ENCODE results near the gene WDFY4. TPM values are rescaled to one million over a fixed set of nuclear protein-coding genes. Genes with fewer than 3 reads are reported as not detected.

Gene WDFY4
- total and polyA plus RNA-seq, 4 donors, result 4.6 to 26.9 (median 13.5) TPM

GRCh38 chr10:48800007-48800675 is 115.5 kb downstream of the WDFY4 start:
- WGBS, 2 donors, result 73 to 75% methylated on average over 12 of the region's 12 CpGs
- DNase-seq (no peak), ATAC-seq (ENCODE audit: insufficient read depth, low FRiP score) (no peak)
- Histone ChIP-seq H3K9me3 (ENCODE audit: control insufficient read depth in 4 of 4, insufficient read depth in 3 of 4, low read length in 3 of 4) (peaks cover 0 to 6% (median under 1%) of the 10 kb centered on the region in 4 donors), H3K4me3 (no peak overlapping the region), H3K27ac (ENCODE audit: low read depth in 1 of 2, low read length in 1 of 2) (peak overlapping the region; percentile 24 to 43), H3K27me3 (ENCODE audit: control insufficient read depth in 3 of 3, insufficient read depth in 3 of 3, low read length in 2 of 3) (peaks cover 0 to under 1% (median 0%) of the 10 kb centered on the region in 3 donors), H3K36me3 (ENCODE audit: control insufficient read depth in 4 of 4, insufficient read depth in 4 of 4, low read length in 4 of 4) (no peaks in the 10 kb centered on the region), H3K9ac (ENCODE audit: insufficient read depth in 1 of 2, low read length in 2 of 2) (no peak overlapping the region), H3K4me1 (ENCODE audit: control insufficient read depth in 5 of 5, insufficient read depth in 5 of 5, low read length in 5 of 5) (peaks cover 0 to 15% (median 5%) of the 10 kb centered on the region in 5 donors)
- no peak for TF ChIP-seq CTCF (IDR thresholded peaks at IDR 0.05; ENCODE audit: control extremely low read depth, extremely low read depth)

- H3K4me3 ChIP-seq, result no peak overlapping the region
- H3K9ac ChIP-seq (ENCODE audit: insufficient read depth in 1 of 2, low read length in 2 of 2), result no peak overlapping the region
- H3K27me3 ChIP-seq (ENCODE audit: control insufficient read depth in 3 of 3, insufficient read depth in 3 of 3, low read length in 2 of 3), result no peaks in the 10 kb centered on the region
- no peaks in the 10 kb centered on the region for H3K36me3 ChIP-seq (ENCODE audit: control insufficient read depth in 4 of 4, insufficient read depth in 4 of 4, low read length in 4 of 4)
- DNase-seq (no peak), ATAC-seq (ENCODE audit: insufficient read depth, low FRiP score) (no peak)
- H3K9me3 ChIP-seq (ENCODE audit: control insufficient read depth in 4 of 4, insufficient read depth in 3 of 4, low read length in 3 of 4), result peaks cover 0 to 3% (median under 1%) of the 10 kb centered on the region in 4 donors
- no peak for TF ChIP-seq CTCF (IDR thresholded peaks at IDR 0.05; ENCODE audit: control extremely low read depth, extremely low read depth)
- no peak overlapping the region for H3K27ac ChIP-seq (ENCODE audit: low read depth in 1 of 2, low read length in 1 of 2)
- H3K4me1 ChIP-seq (ENCODE audit: control insufficient read depth in 5 of 5, insufficient read depth in 5 of 5, low read length in 5 of 5), result peaks cover 0 to 23% (median 12%) of the 10 kb centered on the region in 5 donors
Measured at GRCh38 chr10:48801001-48801421, 116.3 kb downstream of the WDFY4 start.

GRCh38 chr10:48802611-48803071 is 118.0 kb downstream of the WDFY4 start:
- 87 to 95% methylated on average over 2 of the region's 2 CpGs for WGBS, 2 donors
- H3K4me1 ChIP-seq (ENCODE audit: control insufficient read depth in 5 of 5, insufficient read depth in 5 of 5, low read length in 5 of 5), result peaks cover 0 to 36% (median 17%) of the 10 kb centered on the region in 5 donors
- H3K4me3 ChIP-seq, result no peak overlapping the region
- H3K27ac ChIP-seq (ENCODE audit: low read depth in 1 of 2, low read length in 1 of 2), result peak overlapping the region in 1 of 2 donors; percentile 58
- H3K9ac ChIP-seq (ENCODE audit: insufficient read depth in 1 of 2, low read length in 2 of 2), result no peak overlapping the region
- peaks cover 0 to 3% (median under 1%) of the 10 kb centered on the region in 4 donors for H3K9me3 ChIP-seq (ENCODE audit: control insufficient read depth in 4 of 4, insufficient read depth in 3 of 4, low read length in 3 of 4)
- TF ChIP-seq CTCF (IDR thresholded peaks at IDR 0.05; ENCODE audit: control extremely low read depth, extremely low read depth), result no peak
- H3K27me3 ChIP-seq (ENCODE audit: control insufficient read depth in 3 of 3, insufficient read depth in 3 of 3, low read length in 2 of 3), result no peaks in the 10 kb centered on the region
- ATAC-seq (ENCODE audit: insufficient read depth, low FRiP score), result no peak
- no peaks in the 10 kb centered on the region for H3K36me3 ChIP-seq (ENCODE audit: control insufficient read depth in 4 of 4, insufficient read depth in 4 of 4, low read length in 4 of 4)
- DNase-seq, result no peak

Measured in lung (tissue), 12 donors.